Transverse colon (tissue), 4 donors: ENCODE measurements around the gene LDLRAD4. TPM values are rescaled to one million over a fixed set of nuclear protein-coding genes. Genes with fewer than 3 reads are reported as not detected.

Source experiments
- DNase-seq: peaks from one replicate; pipeline ENCODE4 v3.0.0-alpha.2; 2019
- H3K27ac ChIP-seq, 4 donors: fragments of 200-600 bp; sonication (generic); 2 replicates each; pipeline ENCODE4 v1.5.1; 2016 to 2018; ENCODE audit warnings: inconsistent platforms in 4 of 4
- H3K27me3 ChIP-seq: fragments of 200-600 bp; sonication (generic); 2 replicates; pipeline ENCODE4 v1.5.1; 2017; ENCODE audit warnings: inconsistent platforms
- H3K36me3 ChIP-seq, 4 donors: fragments of 200-600 bp; sonication (generic); 2 replicates each; pipeline ENCODE4 v1.5.1; 2017 to 2019; ENCODE audit warnings: inconsistent platforms in 4 of 4
- H3K4me1 ChIP-seq, 4 donors: fragments of 200-600 bp; sonication (generic); 2 replicates each; pipeline ENCODE4 v1.5.1; 2017 to 2020; ENCODE audit warnings: inconsistent platforms in 4 of 4
- H3K4me3 ChIP-seq, 4 donors: fragments of 200-600 bp; sonication (generic); 1 replicate in 1 of 4; 2 replicates in 3 of 4; pipeline versions ENCODE4 v1.5.1 to v1.6.1; 2017 to 2019; ENCODE audit warnings: inconsistent platforms in 4 of 4
- H3K9me3 ChIP-seq, 2 donors: fragments of 200-600 bp; sonication (generic); 2 replicates each; pipeline ENCODE4 v1.5.1; 2017 to 2019; ENCODE audit warnings: inconsistent platforms in 2 of 2
- EP300 ChIP-seq: sonication (generic); formaldehyde crosslinking; IDR thresholded peaks from one replicate; pipeline ENCODE4 v1.6.1; 2017; ENCODE audit warnings: antibody characterized with exemption, low read depth
- POLR2A ChIP-seq: fragments of 450-650 bp; IDR thresholded peaks from one replicate; pipeline ENCODE4 v1.6.1; 2016; ENCODE audit warnings: antibody characterized with exemption, mild to moderate bottlenecking, moderate library complexity
- POLR2AphosphoS5 ChIP-seq, 3 donors: sonication (generic); formaldehyde crosslinking; IDR thresholded peaks; one replicate each; pipeline ENCODE4 v1.6.1; 2016; ENCODE audit warnings: antibody characterized with exemption in 3 of 3
- WGBS, 2 donors: methylation state at CpG; one replicate each; pipeline ENCODE4 v1.1.5; 2018; ENCODE audit warnings: low coverage in 1 of 2; 5-methylcytosine and 5-hydroxymethylcytosine counted together
- in situ Hi-C, 4 donors: fragments of 200-750 bp; cut with MboI; loops; one replicate each; pipeline versions ENCODE4 v1.15.0 to v1.15.1; 2017; ENCODE audit warnings: low sequenced_read_pairs in 3 of 4, low pct_ligation_motif_present in 1 of 4, low pct_unique_long_range_greater_than_20kb in 1 of 4
- intact Hi-C: fragments of 100-400 bp; cut with DNase I; formaldehyde crosslinking; loops from one replicate; pipeline ENCODE4 v1.15.1; 2023; ENCODE audit warnings: low total_unique reads
- total RNA-seq, 4 donors: library from RNA; depleted of rRNA; stranded (reverse); fragments of >200 nt; gene quantifications; one replicate each; pipeline ENCODE4 v1.1.0, GENCODE V29; 2016
- TF ChIP-seq, protein P1 (sequence below), 5 experiments: fragments of 200-600 bp in 3 of 5; fragments of 450-650 bp in 2 of 5; sonication (generic) in 3 of 5; IDR thresholded peaks; 1 replicate in 2 of 5; 2 replicates in 3 of 5; pipeline ENCODE4 v1.5.1; 2016 to 2017; ENCODE audit warnings: antibody characterized with exemption in 5 of 5, inconsistent platforms in 3 of 5, mild to moderate bottlenecking in 2 of 5, moderate library complexity in 1 of 5

The LDLRAD4 gene
- total RNA-seq, 4 donors from 2014 or later = 34.8 to 277 (median 60.6) TPM

DNA sequence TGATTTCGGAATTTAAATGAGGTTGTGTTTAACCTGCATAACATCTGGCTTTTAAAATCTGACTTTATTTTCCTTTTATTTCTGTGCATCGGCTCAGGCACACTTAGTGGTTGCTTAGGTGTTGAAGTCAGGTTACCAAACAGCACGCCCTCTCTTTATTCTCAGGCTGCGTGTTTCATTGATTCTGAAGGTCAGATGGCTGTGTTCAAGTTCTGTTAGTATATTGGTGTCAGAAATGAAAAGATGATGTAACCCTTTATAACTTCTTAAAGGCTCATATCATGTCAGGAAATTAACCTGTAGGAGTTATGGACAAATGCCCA, 246.5 kb downstream of the LDLRAD4 start:
- 69 to 93% methylated on average over 3 to 4 of the region's 4 CpGs for WGBS, 2 donors
- intact Hi-C loops = no loop called here
- Histone ChIP-seq H3K27me3 (no peaks in the 10 kb centered on the region), H3K4me3 (peak overlapping the region in 1 of 4 donors; percentile 25), H3K27ac (peak overlapping the region; percentile 28 to 46 (median 35)), H3K9me3 (no peaks in the 10 kb centered on the region), H3K36me3 (no peaks in the 10 kb centered on the region), H3K4me1 (peaks cover 0 to 7% (median 1%) of the 10 kb centered on the region in 4 donors)
- DNase-seq = no peak
- TF ChIP-seq, protein P1, sequence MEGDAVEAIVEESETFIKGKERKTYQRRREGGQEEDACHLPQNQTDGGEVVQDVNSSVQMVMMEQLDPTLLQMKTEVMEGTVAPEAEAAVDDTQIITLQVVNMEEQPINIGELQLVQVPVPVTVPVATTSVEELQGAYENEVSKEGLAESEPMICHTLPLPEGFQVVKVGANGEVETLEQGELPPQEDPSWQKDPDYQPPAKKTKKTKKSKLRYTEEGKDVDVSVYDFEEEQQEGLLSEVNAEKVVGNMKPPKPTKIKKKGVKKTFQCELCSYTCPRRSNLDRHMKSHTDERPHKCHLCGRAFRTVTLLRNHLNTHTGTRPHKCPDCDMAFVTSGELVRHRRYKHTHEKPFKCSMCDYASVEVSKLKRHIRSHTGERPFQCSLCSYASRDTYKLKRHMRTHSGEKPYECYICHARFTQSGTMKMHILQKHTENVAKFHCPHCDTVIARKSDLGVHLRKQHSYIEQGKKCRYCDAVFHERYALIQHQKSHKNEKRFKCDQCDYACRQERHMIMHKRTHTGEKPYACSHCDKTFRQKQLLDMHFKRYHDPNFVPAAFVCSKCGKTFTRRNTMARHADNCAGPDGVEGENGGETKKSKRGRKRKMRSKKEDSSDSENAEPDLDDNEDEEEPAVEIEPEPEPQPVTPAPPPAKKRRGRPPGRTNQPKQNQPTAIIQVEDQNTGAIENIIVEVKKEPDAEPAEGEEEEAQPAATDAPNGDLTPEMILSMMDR (IDR thresholded peaks at IDR 0.05) = no peak
- TF ChIP-seq EP300 (no peak), POLR2AphosphoS5 (IDR thresholded peaks at IDR 0.05) (no peak), POLR2A (no peak)
- in situ Hi-C loops = no loop called here

DNA sequence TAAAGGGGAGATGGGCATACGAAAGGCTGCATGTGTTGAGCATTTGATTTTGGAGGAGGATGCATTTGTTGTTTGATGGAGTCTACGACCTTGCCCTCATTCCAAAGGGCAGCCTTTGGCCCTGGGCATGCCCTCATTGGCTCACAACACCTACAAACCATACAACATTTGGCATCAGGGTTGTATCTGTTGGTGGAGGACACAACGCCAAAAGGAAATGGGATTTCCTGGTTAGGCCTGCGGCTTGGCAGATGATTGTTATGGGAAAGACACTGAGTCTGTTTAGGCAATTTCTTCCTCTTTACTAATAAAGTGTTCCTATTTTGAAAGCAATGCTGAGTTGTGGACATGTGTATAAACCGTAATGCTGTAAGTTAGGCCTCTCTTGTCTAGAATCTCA, 246.9 kb downstream of the LDLRAD4 start:
- no peaks in the 10 kb centered on the region for H3K36me3 ChIP-seq
- intact Hi-C loops (no loop called here), in situ Hi-C loops (no loop called here)
- peak overlapping the region in 1 of 4 donors; percentile 25 for H3K4me3 ChIP-seq
- WGBS, 2 donors = 63 to 78% methylated on average over 5 of the region's 5 CpGs
- no peaks in the 10 kb centered on the region for H3K27me3 ChIP-seq
- H3K27ac ChIP-seq = peak overlapping the region; percentile 28 to 46 (median 35)
- TF ChIP-seq, protein P1 (IDR thresholded peaks at IDR 0.05) = no peak
- TF ChIP-seq POLR2AphosphoS5 (IDR thresholded peaks at IDR 0.05) = no peak
- TF ChIP-seq EP300 = no peak
- no peak for TF ChIP-seq POLR2A
- peaks cover 0 to 7% (median 1%) of the 10 kb centered on the region in 4 donors for H3K4me1 ChIP-seq
- no peak for DNase-seq
- H3K9me3 ChIP-seq = no peaks in the 10 kb centered on the region

DNA sequence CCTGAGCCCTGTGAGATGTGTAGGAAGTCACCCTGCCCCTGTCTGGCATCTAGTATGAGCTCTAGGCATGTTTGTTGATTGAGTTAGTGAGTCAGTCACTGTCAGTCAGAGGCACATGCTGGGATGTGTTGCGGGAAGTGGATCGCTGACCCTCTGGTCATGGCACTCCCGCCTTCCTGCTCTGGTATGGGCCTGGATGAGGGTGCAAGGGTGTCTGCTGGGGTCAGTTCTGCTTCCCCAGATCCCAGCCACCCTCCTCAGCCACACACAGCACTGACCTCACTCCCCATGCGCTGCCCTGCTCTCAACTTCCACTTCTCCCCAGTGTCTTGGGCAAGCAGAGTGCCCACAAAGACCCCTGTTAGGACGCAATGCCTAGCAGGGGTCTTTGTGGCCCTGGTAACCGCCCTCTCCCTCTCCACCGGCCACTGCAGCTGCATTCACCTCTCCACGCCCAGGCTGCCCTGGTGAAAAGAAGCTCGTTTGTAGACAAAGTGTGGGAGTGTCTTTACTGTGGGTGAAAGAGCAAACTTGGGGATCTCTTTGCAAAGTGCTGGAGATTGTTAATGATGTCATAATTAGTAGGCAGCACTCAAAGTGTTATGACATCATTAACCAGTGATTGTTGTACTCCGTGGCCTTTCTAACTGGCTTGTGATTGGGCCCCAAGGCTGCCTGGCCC, 252.1 kb downstream of the LDLRAD4 start:
- TF ChIP-seq, protein P1 (IDR thresholded peaks at IDR 0.05) = no peak
- TF ChIP-seq POLR2AphosphoS5 (IDR thresholded peaks at IDR 0.05) (no peak), EP300 (no peak), POLR2A (no peak)
- Histone ChIP-seq H3K36me3 (no peaks in the 10 kb centered on the region), H3K4me1 (peaks cover 0 to 11% (median 5%) of the 10 kb centered on the region in 4 donors), H3K27ac (peak overlapping the region in 2 of 4 donors; percentile 6 to 10), H3K27me3 (no peaks in the 10 kb centered on the region), H3K9me3 (no peaks in the 10 kb centered on the region), H3K4me3 (no peak overlapping the region)
- intact Hi-C loops (no loop called here), in situ Hi-C loops (no loop called here)
- 81% methylated on average over 10 of the region's 10 CpGs; no CpG with 5 or more reads in 1 of the 2 donors for WGBS, 2 donors
- peak; percentile 19 for DNase-seq

DNA sequence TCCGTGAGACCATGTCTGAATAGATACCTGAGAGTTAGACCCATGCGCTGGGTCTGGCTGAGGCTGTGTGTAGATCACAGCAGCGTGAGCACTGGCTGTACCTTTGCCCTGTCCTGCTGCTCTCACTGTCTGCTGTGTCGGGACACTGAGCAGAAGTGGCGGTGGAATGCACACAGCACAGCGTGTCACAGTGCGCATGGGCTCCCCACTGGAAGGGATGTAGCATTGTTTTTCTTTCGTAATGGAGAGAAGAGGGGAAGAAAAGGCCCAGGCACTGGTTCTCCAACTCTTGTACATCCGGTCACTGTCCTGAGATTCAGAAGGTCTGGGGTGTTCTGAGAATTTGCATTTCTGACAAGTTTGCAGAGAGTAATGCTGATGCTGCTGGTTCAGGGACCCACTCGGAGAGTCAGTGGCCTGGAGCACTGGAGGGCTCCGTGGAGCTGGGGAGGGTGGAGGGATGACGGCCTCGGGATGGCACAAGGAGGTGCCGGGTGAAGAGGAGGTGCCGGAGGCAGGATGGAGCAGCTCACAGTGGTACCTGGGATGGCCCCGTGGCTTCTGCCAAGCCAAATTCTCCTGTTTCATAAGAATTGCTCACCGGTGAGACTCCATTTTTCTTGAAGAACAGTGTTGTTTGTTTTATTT, 252.8 kb downstream of the LDLRAD4 start:
- peak overlapping the region in 2 of 4 donors; percentile 6 to 10 for H3K27ac ChIP-seq
- intact Hi-C loops = no loop called here
- no peak for DNase-seq

More for the DNA sequence above, 252.8 kb downstream of the LDLRAD4 start:
- 90 to 92% methylated on average over 2 to 16 of the region's 17 CpGs for WGBS, 2 donors
- TF ChIP-seq POLR2AphosphoS5 (IDR thresholded peaks at IDR 0.05) (no peak), EP300 (no peak)
- Histone ChIP-seq H3K27me3 (no peaks in the 10 kb centered on the region), H3K4me1 (peaks cover 0 to 11% (median 5%) of the 10 kb centered on the region in 4 donors), H3K4me3 (no peak overlapping the region), H3K36me3 (no peaks in the 10 kb centered on the region), H3K9me3 (no peaks in the 10 kb centered on the region)
- in situ Hi-C loops = no loop called here
